ENCODE data around the gene TNFAIP1.
A peak's percentile ranks its signal among the peaks of the same experiment; 100 is the strongest.

Gene TNFAIP1

DNA sequence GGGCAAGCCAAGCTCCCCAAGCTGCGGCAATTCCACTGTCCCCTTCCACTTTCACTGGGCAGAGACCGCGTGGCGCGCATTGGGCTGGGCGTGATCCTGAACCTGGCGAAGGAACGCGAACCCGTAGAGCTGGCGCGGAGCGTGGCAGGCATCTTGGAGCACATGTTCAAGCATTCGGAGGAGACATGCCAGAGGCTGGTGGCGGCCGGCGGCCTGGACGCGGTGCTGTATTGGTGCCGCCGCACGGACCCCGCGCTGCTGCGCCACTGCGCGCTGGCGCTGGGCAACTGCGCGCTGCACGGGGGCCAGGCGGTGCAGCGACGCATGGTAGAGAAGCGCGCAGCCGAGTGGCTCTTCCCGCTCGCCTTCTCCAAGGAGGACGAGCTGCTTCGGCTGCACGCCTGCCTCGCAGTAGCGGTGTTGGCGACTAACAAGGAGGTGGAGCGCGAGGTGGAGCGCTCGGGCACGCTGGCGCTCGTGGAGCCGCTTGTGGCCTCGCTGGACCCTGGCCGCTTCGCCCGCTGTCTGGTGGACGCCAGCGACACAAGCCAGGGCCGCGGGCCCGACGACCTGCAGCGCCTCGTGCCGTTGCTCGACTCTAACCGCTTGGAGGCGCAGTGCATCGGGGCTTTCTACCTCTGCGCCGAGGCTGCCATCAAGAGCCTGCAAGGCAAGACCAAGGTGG is 45.7 kb downstream of the TNFAIP1 start:
- peak; percentile 52 for DNase-seq (ENCODE audit: extremely low spot score)
- CTCF ChIA-PET = interaction anchor here (0.9 kb wide), 1 partner anchor 166 kb away, joined by 3 read pairs; no protein-coding TSS in a partner anchor
- POLR2A ChIA-PET = no interaction called here
- TF ChIP-seq, protein P1, sequence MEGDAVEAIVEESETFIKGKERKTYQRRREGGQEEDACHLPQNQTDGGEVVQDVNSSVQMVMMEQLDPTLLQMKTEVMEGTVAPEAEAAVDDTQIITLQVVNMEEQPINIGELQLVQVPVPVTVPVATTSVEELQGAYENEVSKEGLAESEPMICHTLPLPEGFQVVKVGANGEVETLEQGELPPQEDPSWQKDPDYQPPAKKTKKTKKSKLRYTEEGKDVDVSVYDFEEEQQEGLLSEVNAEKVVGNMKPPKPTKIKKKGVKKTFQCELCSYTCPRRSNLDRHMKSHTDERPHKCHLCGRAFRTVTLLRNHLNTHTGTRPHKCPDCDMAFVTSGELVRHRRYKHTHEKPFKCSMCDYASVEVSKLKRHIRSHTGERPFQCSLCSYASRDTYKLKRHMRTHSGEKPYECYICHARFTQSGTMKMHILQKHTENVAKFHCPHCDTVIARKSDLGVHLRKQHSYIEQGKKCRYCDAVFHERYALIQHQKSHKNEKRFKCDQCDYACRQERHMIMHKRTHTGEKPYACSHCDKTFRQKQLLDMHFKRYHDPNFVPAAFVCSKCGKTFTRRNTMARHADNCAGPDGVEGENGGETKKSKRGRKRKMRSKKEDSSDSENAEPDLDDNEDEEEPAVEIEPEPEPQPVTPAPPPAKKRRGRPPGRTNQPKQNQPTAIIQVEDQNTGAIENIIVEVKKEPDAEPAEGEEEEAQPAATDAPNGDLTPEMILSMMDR (IDR thresholded peaks at IDR 0.05; ENCODE audit: control extremely low read depth, extremely low read depth, low read depth, missing control alignments) = no peak

DNA sequence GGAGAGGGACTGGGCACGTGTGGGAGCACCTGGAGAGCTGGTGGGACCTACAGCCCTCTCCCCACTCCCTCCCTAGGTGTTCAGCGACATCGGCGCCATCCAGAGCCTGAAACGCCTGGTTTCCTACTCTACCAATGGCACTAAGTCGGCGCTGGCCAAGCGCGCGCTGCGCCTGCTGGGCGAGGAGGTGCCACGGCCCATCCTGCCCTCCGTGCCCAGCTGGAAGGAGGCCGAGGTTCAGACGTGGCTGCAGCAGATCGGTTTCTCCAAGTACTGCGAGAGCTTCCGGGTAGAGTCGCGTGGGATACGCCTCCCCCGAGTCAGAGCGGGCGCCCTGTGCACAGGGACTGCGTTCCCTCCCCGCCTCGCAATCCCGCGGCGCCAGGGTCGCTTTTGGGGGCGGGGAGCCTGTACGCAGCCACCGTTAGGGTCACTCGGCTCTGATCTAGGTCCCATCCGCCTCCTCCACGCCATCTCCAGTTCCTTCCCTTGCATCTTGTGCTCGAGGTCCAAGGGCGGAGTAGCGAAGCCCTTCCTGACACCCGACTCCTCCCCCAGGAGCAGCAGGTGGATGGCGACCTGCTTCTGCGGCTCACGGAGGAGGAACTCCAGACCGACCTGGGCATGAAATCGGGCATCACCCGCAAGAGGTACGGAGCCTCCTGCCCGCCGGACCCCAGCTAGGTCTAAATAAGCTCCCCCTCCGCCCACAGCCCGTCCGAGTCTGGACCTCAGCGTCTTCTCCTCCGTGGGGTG is 48.9 kb downstream of the TNFAIP1 start:
- ChIA-PET POLR2A (interaction anchor here (1.7 kb wide), 1 partner anchor 27 kb away, joined by 4 read pairs; the partner anchor contains the start of gene POLDIP2), CTCF (interaction anchor here (0.6 to 2.0 kb wide), 4 partner anchors 17 to 164 kb away, joined by 3 to 5 read pairs (median 3); partner anchors contain the start of gene SLC46A1)
- peak; percentile 80 for DNase-seq (ENCODE audit: extremely low spot score)
- TF ChIP-seq, protein P1 (IDR thresholded peaks at IDR 0.05; ENCODE audit: control extremely low read depth, extremely low read depth, low read depth, missing control alignments) = no peak

DNA sequence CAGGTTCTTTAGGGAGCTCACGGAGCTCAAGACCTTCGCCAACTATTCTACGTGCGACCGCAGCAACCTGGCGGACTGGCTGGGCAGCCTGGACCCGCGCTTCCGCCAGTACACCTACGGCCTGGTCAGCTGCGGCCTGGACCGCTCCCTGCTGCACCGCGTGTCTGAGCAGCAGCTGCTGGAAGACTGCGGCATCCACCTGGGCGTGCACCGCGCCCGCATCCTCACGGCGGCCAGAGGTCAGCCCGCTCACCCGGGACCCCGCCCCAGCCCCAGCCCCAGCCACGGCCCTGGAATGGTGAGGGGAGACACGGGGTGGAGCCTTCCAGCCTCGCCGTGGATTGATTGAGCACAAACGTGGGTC is 49.5 kb downstream of the TNFAIP1 start:
- POLR2A ChIA-PET = interaction anchor here (1.7 kb wide), 1 partner anchor 28 kb away, joined by 4 read pairs; the partner anchor contains the start of gene POLDIP2
- CTCF ChIA-PET = interaction anchor here (0.6 to 2.0 kb wide), 3 partner anchors 20 to 163 kb away, joined by 3 to 5 read pairs (median 3); partner anchors contain the start of gene SLC46A1
- TF ChIP-seq, protein P1 (IDR thresholded peaks at IDR 0.05; ENCODE audit: control extremely low read depth, extremely low read depth, low read depth, missing control alignments) = no peak
- no peak for DNase-seq (ENCODE audit: extremely low spot score)

DNA sequence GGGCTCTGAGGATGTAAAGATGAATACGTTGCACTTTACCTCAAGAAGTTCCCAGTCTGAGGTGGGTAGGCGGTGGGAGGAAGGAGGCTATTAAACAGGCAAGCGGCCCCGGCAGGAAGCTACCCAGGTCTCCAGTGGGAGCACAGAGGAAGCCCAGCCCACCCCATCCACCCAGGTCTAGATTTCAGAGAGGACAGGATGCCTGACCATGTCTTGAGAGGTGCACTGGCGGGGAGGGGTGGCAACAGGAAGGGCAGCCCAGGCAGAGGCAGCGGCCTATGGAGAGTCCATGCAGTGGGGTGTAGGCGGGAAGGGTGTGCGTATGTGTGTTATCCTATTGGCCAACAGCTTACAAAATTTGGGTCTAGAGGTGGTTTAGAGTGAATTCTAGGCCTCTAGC is 49.8 kb downstream of the TNFAIP1 start:
- no peak for DNase-seq (ENCODE audit: extremely low spot score)
- CTCF ChIA-PET = interaction anchor here (0.6 to 2.0 kb wide), 2 partner anchors 20 to 163 kb away, joined by 3 to 5 read pairs; partner anchors contain the start of gene SLC46A1
- TF ChIP-seq, protein P1 (IDR thresholded peaks at IDR 0.05; ENCODE audit: control extremely low read depth, extremely low read depth, low read depth, missing control alignments) = no peak
- POLR2A ChIA-PET = no interaction called here

DNA sequence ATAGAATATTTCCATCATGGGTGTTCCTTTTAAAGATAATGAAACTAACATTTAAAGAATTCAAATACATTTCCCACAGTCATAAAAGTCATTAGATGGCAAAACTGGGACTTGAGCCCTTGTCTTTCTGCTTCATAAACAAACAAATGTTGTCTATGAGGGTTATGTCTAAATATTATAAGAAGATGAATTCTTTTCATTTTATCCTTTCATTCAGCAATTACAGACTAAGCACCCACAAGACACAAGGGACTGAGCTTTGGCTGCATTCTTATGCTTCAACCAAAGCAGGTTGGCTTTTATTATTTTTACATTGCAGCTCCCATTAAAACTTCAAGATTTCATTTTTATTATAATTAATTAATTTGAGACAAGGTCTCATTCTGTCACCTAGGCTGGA is 50.8 kb downstream of the TNFAIP1 start:
- ChIA-PET POLR2A (no interaction called here), CTCF (interaction anchor here (1.3 to 3.8 kb wide), 3 partner anchors 14 to 30 kb away, joined by 3 to 16 read pairs (median 5); no protein-coding TSS in a partner anchor)
- TF ChIP-seq, protein P1 (IDR thresholded peaks at IDR 0.05; ENCODE audit: control extremely low read depth, extremely low read depth, low read depth, missing control alignments) = no peak
- no peak for DNase-seq (ENCODE audit: extremely low spot score)

DNA sequence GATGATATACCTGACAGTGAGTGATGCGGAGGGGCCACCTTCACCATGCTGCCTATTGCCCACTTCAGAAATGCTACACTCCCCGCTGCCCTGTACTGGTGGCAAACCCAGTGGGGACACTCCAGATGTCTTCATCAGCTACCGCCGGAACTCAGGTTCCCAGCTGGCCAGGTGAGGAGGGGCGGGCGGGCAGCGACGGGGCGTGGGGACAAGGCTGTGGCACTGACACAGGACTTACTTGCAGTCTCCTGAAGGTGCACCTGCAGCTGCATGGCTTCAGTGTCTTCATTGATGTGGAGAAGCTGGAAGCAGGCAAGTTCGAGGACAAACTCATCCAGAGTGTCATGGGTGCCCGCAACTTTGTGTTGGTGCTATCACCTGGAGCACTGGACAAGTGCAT is 52.5 kb downstream of the TNFAIP1 start:
- no peak for DNase-seq (ENCODE audit: extremely low spot score)
- CTCF ChIA-PET = interaction anchor here (2.2 to 3.8 kb wide), 2 partner anchors 12 to 28 kb away, joined by 5 to 16 read pairs; no protein-coding TSS in a partner anchor
- POLR2A ChIA-PET = no interaction called here
- TF ChIP-seq, protein P1 (IDR thresholded peaks at IDR 0.05; ENCODE audit: control extremely low read depth, extremely low read depth, low read depth, missing control alignments) = no peak
